Measurements from ENCODE around the gene NAALADL2.

DNA sequence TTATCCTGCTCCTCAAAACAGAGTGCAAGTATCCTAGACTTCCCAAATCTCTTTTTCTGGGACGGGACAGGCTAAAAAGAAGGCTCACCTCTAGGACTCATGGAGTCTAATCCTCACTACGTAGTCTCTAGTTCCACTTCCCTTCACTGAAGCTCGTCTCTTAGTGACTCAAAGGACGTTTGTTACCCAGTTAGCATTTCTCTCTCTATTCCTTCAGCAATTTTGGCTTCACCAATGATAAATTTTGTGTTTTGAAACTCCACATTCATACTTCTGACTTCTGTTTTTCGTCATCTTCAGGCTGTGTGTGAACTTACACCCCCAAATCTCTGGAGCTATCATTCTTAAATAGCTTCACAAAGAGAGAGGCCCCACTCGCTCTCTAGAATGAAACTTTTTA is 627.1 kb downstream of the NAALADL2 start:
- TF ChIP-seq, protein P1, sequence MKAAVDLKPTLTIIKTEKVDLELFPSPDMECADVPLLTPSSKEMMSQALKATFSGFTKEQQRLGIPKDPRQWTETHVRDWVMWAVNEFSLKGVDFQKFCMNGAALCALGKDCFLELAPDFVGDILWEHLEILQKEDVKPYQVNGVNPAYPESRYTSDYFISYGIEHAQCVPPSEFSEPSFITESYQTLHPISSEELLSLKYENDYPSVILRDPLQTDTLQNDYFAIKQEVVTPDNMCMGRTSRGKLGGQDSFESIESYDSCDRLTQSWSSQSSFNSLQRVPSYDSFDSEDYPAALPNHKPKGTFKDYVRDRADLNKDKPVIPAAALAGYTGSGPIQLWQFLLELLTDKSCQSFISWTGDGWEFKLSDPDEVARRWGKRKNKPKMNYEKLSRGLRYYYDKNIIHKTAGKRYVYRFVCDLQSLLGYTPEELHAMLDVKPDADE (CRISPR knock-in tag; IDR thresholded peaks at IDR 0.05) = no peak
- TF ChIP-seq NFYC (CRISPR knock-in tag; IDR thresholded peaks at IDR 0.05) (no peak), ZNF879 (CRISPR knock-in tag; IDR thresholded peaks at IDR 0.05) (no peak), RXRA (CRISPR knock-in tag; IDR thresholded peaks at IDR 0.05) (no peak), FOXK2 (IDR thresholded peaks at IDR 0.05) (no peak), SMARCC2 (IDR thresholded peaks at IDR 0.05) (no peak)
- TF ChIP-seq, protein P2, sequence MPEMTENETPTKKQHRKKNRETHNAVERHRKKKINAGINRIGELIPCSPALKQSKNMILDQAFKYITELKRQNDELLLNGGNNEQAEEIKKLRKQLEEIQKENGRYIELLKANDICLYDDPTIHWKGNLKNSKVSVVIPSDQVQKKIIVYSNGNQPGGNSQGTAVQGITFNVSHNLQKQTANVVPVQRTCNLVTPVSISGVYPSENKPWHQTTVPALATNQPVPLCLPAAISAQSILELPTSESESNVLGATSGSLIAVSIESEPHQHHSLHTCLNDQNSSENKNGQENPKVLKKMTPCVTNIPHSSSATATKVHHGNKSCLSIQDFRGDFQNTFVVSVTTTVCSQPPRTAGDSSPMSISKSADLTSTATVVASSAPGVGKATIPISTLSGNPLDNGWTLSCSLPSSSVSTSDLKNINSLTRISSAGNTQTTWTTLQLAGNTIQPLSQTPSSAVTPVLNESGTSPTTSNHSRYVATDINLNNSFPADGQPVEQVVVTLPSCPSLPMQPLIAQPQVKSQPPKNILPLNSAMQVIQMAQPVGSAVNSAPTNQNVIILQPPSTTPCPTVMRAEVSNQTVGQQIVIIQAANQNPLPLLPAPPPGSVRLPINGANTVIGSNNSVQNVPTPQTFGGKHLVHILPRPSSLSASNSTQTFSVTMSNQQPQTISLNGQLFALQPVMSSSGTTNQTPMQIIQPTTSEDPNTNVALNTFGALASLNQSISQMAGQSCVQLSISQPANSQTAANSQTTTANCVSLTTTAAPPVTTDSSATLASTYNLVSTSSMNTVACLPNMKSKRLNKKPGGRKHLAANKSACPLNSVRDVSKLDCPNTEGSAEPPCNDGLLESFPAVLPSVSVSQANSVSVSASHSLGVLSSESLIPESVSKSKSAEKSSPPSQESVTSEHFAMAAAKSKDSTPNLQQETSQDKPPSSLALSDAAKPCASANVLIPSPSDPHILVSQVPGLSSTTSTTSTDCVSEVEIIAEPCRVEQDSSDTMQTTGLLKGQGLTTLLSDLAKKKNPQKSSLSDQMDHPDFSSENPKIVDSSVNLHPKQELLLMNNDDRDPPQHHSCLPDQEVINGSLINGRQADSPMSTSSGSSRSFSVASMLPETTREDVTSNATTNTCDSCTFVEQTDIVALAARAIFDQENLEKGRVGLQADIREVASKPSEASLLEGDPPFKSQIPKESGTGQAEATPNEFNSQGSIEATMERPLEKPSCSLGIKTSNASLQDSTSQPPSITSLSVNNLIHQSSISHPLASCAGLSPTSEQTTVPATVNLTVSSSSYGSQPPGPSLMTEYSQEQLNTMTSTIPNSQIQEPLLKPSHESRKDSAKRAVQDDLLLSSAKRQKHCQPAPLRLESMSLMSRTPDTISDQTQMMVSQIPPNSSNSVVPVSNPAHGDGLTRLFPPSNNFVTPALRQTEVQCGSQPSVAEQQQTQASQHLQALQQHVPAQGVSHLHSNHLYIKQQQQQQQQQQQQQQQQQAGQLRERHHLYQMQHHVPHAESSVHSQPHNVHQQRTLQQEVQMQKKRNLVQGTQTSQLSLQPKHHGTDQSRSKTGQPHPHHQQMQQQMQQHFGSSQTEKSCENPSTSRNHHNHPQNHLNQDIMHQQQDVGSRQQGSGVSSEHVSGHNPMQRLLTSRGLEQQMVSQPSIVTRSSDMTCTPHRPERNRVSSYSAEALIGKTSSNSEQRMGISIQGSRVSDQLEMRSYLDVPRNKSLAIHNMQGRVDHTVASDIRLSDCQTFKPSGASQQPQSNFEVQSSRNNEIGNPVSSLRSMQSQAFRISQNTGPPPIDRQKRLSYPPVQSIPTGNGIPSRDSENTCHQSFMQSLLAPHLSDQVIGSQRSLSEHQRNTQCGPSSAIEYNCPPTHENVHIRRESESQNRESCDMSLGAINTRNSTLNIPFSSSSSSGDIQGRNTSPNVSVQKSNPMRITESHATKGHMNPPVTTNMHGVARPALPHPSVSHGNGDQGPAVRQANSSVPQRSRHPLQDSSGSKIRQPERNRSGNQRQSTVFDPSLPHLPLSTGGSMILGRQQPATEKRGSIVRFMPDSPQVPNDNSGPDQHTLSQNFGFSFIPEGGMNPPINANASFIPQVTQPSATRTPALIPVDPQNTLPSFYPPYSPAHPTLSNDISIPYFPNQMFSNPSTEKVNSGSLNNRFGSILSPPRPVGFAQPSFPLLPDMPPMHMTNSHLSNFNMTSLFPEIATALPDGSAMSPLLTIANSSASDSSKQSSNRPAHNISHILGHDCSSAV (CRISPR knock-in tag; IDR thresholded peaks at IDR 0.05; ENCODE audit: borderline replicate concordance) = no peak
- TF ChIP-seq, protein P3, sequence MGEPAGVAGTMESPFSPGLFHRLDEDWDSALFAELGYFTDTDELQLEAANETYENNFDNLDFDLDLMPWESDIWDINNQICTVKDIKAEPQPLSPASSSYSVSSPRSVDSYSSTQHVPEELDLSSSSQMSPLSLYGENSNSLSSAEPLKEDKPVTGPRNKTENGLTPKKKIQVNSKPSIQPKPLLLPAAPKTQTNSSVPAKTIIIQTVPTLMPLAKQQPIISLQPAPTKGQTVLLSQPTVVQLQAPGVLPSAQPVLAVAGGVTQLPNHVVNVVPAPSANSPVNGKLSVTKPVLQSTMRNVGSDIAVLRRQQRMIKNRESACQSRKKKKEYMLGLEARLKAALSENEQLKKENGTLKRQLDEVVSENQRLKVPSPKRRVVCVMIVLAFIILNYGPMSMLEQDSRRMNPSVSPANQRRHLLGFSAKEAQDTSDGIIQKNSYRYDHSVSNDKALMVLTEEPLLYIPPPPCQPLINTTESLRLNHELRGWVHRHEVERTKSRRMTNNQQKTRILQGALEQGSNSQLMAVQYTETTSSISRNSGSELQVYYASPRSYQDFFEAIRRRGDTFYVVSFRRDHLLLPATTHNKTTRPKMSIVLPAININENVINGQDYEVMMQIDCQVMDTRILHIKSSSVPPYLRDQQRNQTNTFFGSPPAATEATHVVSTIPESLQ (CRISPR knock-in tag; conservative IDR thresholded peaks at IDR 0.05) = no peak
- TF ChIP-seq, protein P4, sequence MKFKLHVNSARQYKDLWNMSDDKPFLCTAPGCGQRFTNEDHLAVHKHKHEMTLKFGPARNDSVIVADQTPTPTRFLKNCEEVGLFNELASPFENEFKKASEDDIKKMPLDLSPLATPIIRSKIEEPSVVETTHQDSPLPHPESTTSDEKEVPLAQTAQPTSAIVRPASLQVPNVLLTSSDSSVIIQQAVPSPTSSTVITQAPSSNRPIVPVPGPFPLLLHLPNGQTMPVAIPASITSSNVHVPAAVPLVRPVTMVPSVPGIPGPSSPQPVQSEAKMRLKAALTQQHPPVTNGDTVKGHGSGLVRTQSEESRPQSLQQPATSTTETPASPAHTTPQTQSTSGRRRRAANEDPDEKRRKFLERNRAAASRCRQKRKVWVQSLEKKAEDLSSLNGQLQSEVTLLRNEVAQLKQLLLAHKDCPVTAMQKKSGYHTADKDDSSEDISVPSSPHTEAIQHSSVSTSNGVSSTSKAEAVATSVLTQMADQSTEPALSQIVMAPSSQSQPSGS (CRISPR knock-in tag; IDR thresholded peaks at IDR 0.05) = no peak
